GM19043 (cell line): ENCODE results near the gene CREB3L1.
"Not testable (repeated sequence)": the region's sequence is repeated elsewhere in the genome, so short reads cannot be mapped to it uniquely, and the experiment has no call there.

ENCODE experiments used
- ATAC-seq: cut with Tn5 transposase; IDR thresholded peaks from one replicate; pipeline ENCODE4 v1.9.1; 2021; ENCODE audit warnings: low read depth; ENCODE audit not compliant: unreplicated experiment

Gene CREB3L1

GRCh38 chr11:46248289-46249102 lies 29.0 kb upstream of the CREB3L1 start:
- no peak for ATAC-seq

- no peak for ATAC-seq
Observed at GRCh38 chr11:46249103-46249937, 28.1 kb upstream of the CREB3L1 start.

- no peak for ATAC-seq
Observed at GRCh38 chr11:46249938-46250744, 27.3 kb upstream of the CREB3L1 start.

- ATAC-seq = no peak
Observed at GRCh38 chr11:46250745-46251052, 26.8 kb upstream of the CREB3L1 start.

- ATAC-seq = no peak
Observed at GRCh38 chr11:46251954-46252353, 25.5 kb upstream of the CREB3L1 start.

- no peak for ATAC-seq
Observed at GRCh38 chr11:46252373-46252914, 25.0 kb upstream of the CREB3L1 start.

- no peak for ATAC-seq
Observed at GRCh38 chr11:46253258-46254132, 24.0 kb upstream of the CREB3L1 start.

GRCh38 chr11:46254133-46254491 lies 23.4 kb upstream of the CREB3L1 start:
- ATAC-seq = no peak

- no peak for ATAC-seq
Observed at GRCh38 chr11:46256540-46257001, 20.9 kb upstream of the CREB3L1 start.

GRCh38 chr11:46259347-46259746 lies 18.1 kb upstream of the CREB3L1 start:
- ATAC-seq = not testable (repeated sequence)

- ATAC-seq = no peak
Observed at GRCh38 chr11:46259971-46260560, 17.4 kb upstream of the CREB3L1 start.

- ATAC-seq = no peak
Observed at GRCh38 chr11:46263120-46263519, 14.3 kb upstream of the CREB3L1 start.

- ATAC-seq = no peak
Observed at GRCh38 chr11:46264030-46264429, 13.4 kb upstream of the CREB3L1 start.

GRCh38 chr11:46264976-46265375 lies 12.5 kb upstream of the CREB3L1 start:
- no peak for ATAC-seq

GRCh38 chr11:46265764-46266163 lies 11.7 kb upstream of the CREB3L1 start:
- ATAC-seq = no peak

GRCh38 chr11:46267930-46268329 lies 9.5 kb upstream of the CREB3L1 start:
- no peak for ATAC-seq

- ATAC-seq = no peak
Observed at GRCh38 chr11:46270684-46271083, 6.8 kb upstream of the CREB3L1 start.

GRCh38 chr11:46271407-46271806 lies 6.1 kb upstream of the CREB3L1 start:
- no peak for ATAC-seq
